ENCODE measurements around the gene FAM90A26. TPM values are rescaled to one million over a fixed set of nuclear protein-coding genes. Genes with fewer than 3 reads are reported as not detected.
"Not testable (repeated sequence)": the region's sequence is repeated elsewhere in the genome, so short reads cannot be mapped to it uniquely, and the experiment has no call there.

The FAM90A26 gene
- total RNA-seq, 2 donors from 2014 or later: not detected

- H3K9ac ChIP-seq (ENCODE audit: low read depth in 2 of 2, low read length in 2 of 2); H3K36me3 ChIP-seq; intact Hi-C loops (cut with DNase I); DNase-seq; H3K4me3 ChIP-seq; H3K27ac ChIP-seq; H3K9me3 ChIP-seq; H3K27me3 ChIP-seq; H3K4me1 ChIP-seq: not testable (repeated sequence)
These were observed 10.2 kb upstream of the FAM90A26 start for GRCh38 chr4:9160046-9160445.

GRCh38 chr4:9165990-9166389 lies 4.2 kb upstream of the FAM90A26 start:
- DNase-seq; intact Hi-C loops (cut with DNase I); H3K27me3 ChIP-seq: not testable (repeated sequence)

GRCh38 chr4:9210357-9210756 lies 40.1 kb downstream of the FAM90A26 start, which contains the start of gene USP17L10:
Gene USP17L10 (plus strand): TSS chr4:9210657. CDS start chr4:9210657, 0 bp downstream.
- intact Hi-C loops (cut with DNase I); DNase-seq; H3K9me3 ChIP-seq; H3K36me3 ChIP-seq; H3K4me1 ChIP-seq; H3K27me3 ChIP-seq; H3K4me3 ChIP-seq; H3K9ac ChIP-seq (ENCODE audit: low read depth in 2 of 2, low read length in 2 of 2); H3K27ac ChIP-seq: not testable (repeated sequence)

More at GRCh38 chr4:9165990-9166389, 4.2 kb upstream of the FAM90A26 start:
- not testable (repeated sequence) for H3K9ac ChIP-seq (ENCODE audit: low read depth in 2 of 2, low read length in 2 of 2); H3K27ac ChIP-seq; H3K4me1 ChIP-seq; H3K9me3 ChIP-seq; H3K4me3 ChIP-seq; H3K36me3 ChIP-seq

- H3K4me3 ChIP-seq; DNase-seq; H3K4me1 ChIP-seq; H3K9ac ChIP-seq (ENCODE audit: low read depth in 2 of 2, low read length in 2 of 2); intact Hi-C loops (cut with DNase I); H3K9me3 ChIP-seq; H3K27me3 ChIP-seq; H3K27ac ChIP-seq; H3K36me3 ChIP-seq: not testable (repeated sequence)
These were observed 44.5 kb downstream of the FAM90A26 start for GRCh38 chr4:9214701-9215100.

DNA sequence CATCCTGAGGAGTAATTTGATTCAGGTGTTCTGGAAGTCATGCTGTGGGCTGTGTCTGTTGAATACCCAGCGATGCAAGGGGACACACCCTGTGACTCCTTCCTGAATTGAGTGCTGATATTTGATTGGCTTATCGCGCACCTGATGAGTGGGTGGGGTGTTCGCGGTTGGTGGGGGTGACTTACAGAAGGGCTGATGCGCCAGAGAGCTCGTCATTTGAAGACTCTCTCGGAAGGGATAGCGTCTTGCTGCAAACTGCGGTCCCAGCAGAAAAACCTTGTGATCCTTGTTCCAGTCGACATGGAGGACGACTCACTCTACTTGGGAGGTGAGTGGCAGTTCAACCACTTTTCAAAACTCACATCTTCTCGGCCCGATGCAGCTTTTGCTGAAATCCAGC lies 44.9 kb downstream of the FAM90A26 start, which contains the start of gene USP17L11:
USP17L11 (plus strand) TSS at position 301 of the 400 bp plus-strand sequence; CDS start at position 301, 0 bp downstream.
- H3K36me3 ChIP-seq; intact Hi-C loops (cut with DNase I); H3K27me3 ChIP-seq; H3K9me3 ChIP-seq; H3K4me3 ChIP-seq; H3K9ac ChIP-seq (ENCODE audit: low read depth in 2 of 2, low read length in 2 of 2); H3K4me1 ChIP-seq; H3K27ac ChIP-seq; DNase-seq: not testable (repeated sequence)

GRCh38 chr4:9219852-9220251 lies 49.6 kb downstream of the FAM90A26 start, which contains the start of gene USP17L12:
Gene USP17L12 (plus strand): TSS chr4:9220152. CDS start chr4:9220152, 0 bp downstream.
- DNase-seq; H3K4me3 ChIP-seq; intact Hi-C loops (cut with DNase I); H3K9ac ChIP-seq (ENCODE audit: low read depth in 2 of 2, low read length in 2 of 2); H3K36me3 ChIP-seq; H3K27me3 ChIP-seq; H3K27ac ChIP-seq; H3K9me3 ChIP-seq; H3K4me1 ChIP-seq: not testable (repeated sequence)

- intact Hi-C loops (cut with DNase I): not testable (repeated sequence)
These were observed 54.4 kb downstream of the FAM90A26 start, which contains the start of gene USP17L13 for GRCh38 chr4:9224596-9224995. Gene USP17L13 (plus strand): TSS chr4:9224896. CDS start chr4:9224896, 0 bp downstream.

More at GRCh38 chr4:9224596-9224995, 54.4 kb downstream of the FAM90A26 start, which contains the start of gene USP17L13:
- H3K9me3 ChIP-seq; H3K27ac ChIP-seq; H3K4me3 ChIP-seq; H3K9ac ChIP-seq (ENCODE audit: low read depth in 2 of 2, low read length in 2 of 2); DNase-seq; H3K4me1 ChIP-seq; H3K27me3 ChIP-seq; H3K36me3 ChIP-seq: not testable (repeated sequence)

Other genes starting within 250 kb of the FAM90A26 start
- gene USP17L10, start 40.2 kb downstream of the FAM90A26 start, total RNA-seq: not detected
- gene USP17L11, start 45.0 kb downstream of the FAM90A26 start, total RNA-seq: not detected
- not detected for gene USP17L12, start 49.7 kb downstream of the FAM90A26 start, total RNA-seq
- not detected for gene USP17L13, start 54.5 kb downstream of the FAM90A26 start, total RNA-seq
- not detected for gene USP17L15, start 64.0 kb downstream of the FAM90A26 start, total RNA-seq
- not detected for gene USP17L17, start 73.5 kb downstream of the FAM90A26 start, total RNA-seq
- gene USP17L18, start 78.2 kb downstream of the FAM90A26 start, total RNA-seq: not detected
- not detected for gene USP17L19, start 83.0 kb downstream of the FAM90A26 start, total RNA-seq
- not detected for gene USP17L20, start 87.7 kb downstream of the FAM90A26 start, total RNA-seq
- gene USP17L21, start 92.5 kb downstream of the FAM90A26 start, total RNA-seq: not detected
- not detected for gene USP17L22, start 97.2 kb downstream of the FAM90A26 start, total RNA-seq
- gene USP17L24, start 154.8 kb downstream of the FAM90A26 start, total RNA-seq: not detected
- gene USP17L25, start 159.5 kb downstream of the FAM90A26 start, total RNA-seq: not detected
- gene USP17L26, start 164.2 kb downstream of the FAM90A26 start, total RNA-seq: not detected
- not detected for gene USP17L5, start 169.0 kb downstream of the FAM90A26 start, total RNA-seq
- not detected for gene USP17L27, start 173.7 kb downstream of the FAM90A26 start, total RNA-seq
- gene USP17L28, start 178.5 kb downstream of the FAM90A26 start, total RNA-seq: not detected
- not detected for gene USP17L29, start 183.2 kb downstream of the FAM90A26 start, total RNA-seq
- gene USP17L30, start 192.7 kb downstream of the FAM90A26 start, total RNA-seq: not detected